Body of pancreas (tissue), 4 donors: ENCODE measurements around the gene PDGFD. TPM values are rescaled to one million over a fixed set of nuclear protein-coding genes. Genes with fewer than 3 reads are reported as not detected.

Experiments used
- ATAC-seq: fragments of 150-250 bp; one replicate; pipeline ENCODE4 v1.9.1; 2016
- DNase-seq, 4 donors: peaks; one replicate each; pipeline ENCODE4 v3.0.0-alpha.2; 2019
- H3K27ac ChIP-seq, 4 donors: fragments of 200-600 bp; sonication (generic); 1 replicate in 3 of 4; 2 replicates in 1 of 4; pipeline versions ENCODE4 v1.5.1 to v1.6.1; 2016 to 2019; ENCODE audit warnings: mild to moderate bottlenecking in 1 of 4, mixed read lengths in 1 of 4, moderate library complexity in 1 of 4
- H3K27me3 ChIP-seq, 2 donors: fragments of 200-600 bp; sonication (generic); one replicate each; pipeline ENCODE4 v1.6.0; 2016; ENCODE audit warnings: mild to moderate bottlenecking in 1 of 2
- H3K36me3 ChIP-seq, 2 donors: fragments of 200-600 bp; sonication (generic); replicated peaks in 1 of 2; 2 replicates each; pipeline ENCODE4 v1.5.1; 2016; ENCODE audit warnings: low read depth in 2 of 2; ENCODE audit not compliant: insufficient read depth in 1 of 2
- H3K4me1 ChIP-seq: fragments of 200-600 bp; sonication (generic); one replicate; pipeline ENCODE4 v1.6.0; 2016
- H3K4me3 ChIP-seq, 2 donors: fragments of 200-600 bp; sonication (generic); 1 replicate in 1 of 2; 2 replicates in 1 of 2; pipeline ENCODE4 v1.5.1; 2016 to 2019
- H3K9me3 ChIP-seq, 3 donors: fragments of 200-600 bp; sonication (generic); 1 replicate in 2 of 3; 2 replicates in 1 of 3; pipeline ENCODE4 v1.5.1; 2016
- CTCF ChIP-seq, 7 experiments: fragments of 450-650 bp in 4 of 7; fragments of 200-600 bp in 3 of 7; sonication (generic) in 3 of 7; IDR thresholded peaks; one replicate each; pipeline ENCODE4 v1.5.1; 2016 to 2019; ENCODE audit warnings: antibody characterized with exemption in 7 of 7
- POLR2A ChIP-seq, 3 donors: fragments of 450-650 bp; IDR thresholded peaks; one replicate each; pipeline ENCODE4 v1.6.1; 2016; ENCODE audit warnings: antibody characterized with exemption in 3 of 3, mild to moderate bottlenecking in 2 of 3
- WGBS, 2 donors: methylation state at CpG; one replicate each; pipeline ENCODE4 v1.1.5; 2017; 5-methylcytosine and 5-hydroxymethylcytosine counted together
- intact Hi-C: fragments of 100-400 bp; cut with DNase I; formaldehyde crosslinking; loops from one replicate; pipeline ENCODE4 v1.15.1; 2023
- total RNA-seq, 2 donors: library from RNA; depleted of rRNA; stranded (reverse); fragments of >200 nt; gene quantifications; one replicate each; pipeline ENCODE4 v1.1.0, GENCODE V29; 2016

PDGFD gene
- total RNA-seq, 2 donors from 2014 or later, result 26.7 to 43.1 TPM

DNA sequence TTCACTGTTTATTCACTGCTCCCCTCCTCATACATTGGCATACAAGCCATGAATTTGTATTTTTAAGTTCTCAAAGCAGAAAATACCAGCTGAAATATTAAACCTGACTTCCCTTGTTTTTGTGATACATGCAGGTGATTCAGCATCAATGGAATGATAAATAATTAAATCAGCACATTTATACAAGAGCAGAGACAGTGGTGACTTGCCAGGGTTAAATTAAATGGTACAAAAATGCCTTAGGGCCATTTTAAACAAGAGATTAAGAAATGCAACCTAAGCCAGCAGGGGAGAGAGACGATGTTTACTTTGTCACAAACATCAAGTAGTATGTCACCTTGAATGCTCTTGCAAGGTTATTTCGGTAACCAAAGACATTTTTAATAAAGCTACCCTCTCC lies 223.4 kb downstream of the PDGFD start:
- ATAC-seq (no peak), DNase-seq (no peak)
- 24 to 26% methylated on average over 2 of the region's 2 CpGs for WGBS, 2 donors
- no peak overlapping the region for H3K4me3 ChIP-seq
- H3K27me3 ChIP-seq, result no peaks in the 10 kb centered on the region
- TF ChIP-seq CTCF (IDR thresholded peaks at IDR 0.05) (no peak), POLR2A (IDR thresholded peaks at IDR 0.05) (no peak)
- intact Hi-C loops, result no loop called here
- no peaks in the 10 kb centered on the region for H3K4me1 ChIP-seq
- H3K36me3 ChIP-seq, result no peaks in the 10 kb centered on the region
- no peaks in the 10 kb centered on the region for H3K9me3 ChIP-seq
- H3K27ac ChIP-seq, result no peak overlapping the region

GRCh38 chr11:103939694-103940093 lies 224.3 kb downstream of the PDGFD start:
- H3K27me3 ChIP-seq, result no peaks in the 10 kb centered on the region
- 90 to 91% methylated on average over 3 of the region's 3 CpGs for WGBS, 2 donors

GRCh38 chr11:103936059-103936458 lies 227.9 kb downstream of the PDGFD start:
- no peaks in the 10 kb centered on the region for H3K36me3 ChIP-seq
- H3K4me3 ChIP-seq, result no peak overlapping the region
- H3K4me1 ChIP-seq, result no peaks in the 10 kb centered on the region
- ATAC-seq (no peak), DNase-seq (no peak)
- H3K27me3 ChIP-seq, result no peaks in the 10 kb centered on the region
- 88 to 95% methylated on average over 1 of the region's 1 CpG for WGBS, 2 donors
- no peak overlapping the region for H3K27ac ChIP-seq
- TF ChIP-seq CTCF (IDR thresholded peaks at IDR 0.05) (no peak), POLR2A (IDR thresholded peaks at IDR 0.05) (no peak)
- intact Hi-C loops, result no loop called here
- no peaks in the 10 kb centered on the region for H3K9me3 ChIP-seq

More at GRCh38 chr11:103939694-103940093, 224.3 kb downstream of the PDGFD start:
- no peaks in the 10 kb centered on the region for H3K36me3 ChIP-seq
- TF ChIP-seq POLR2A (IDR thresholded peaks at IDR 0.05) (no peak), CTCF (IDR thresholded peaks at IDR 0.05) (no peak)
- DNase-seq (no peak), ATAC-seq (no peak)
- H3K9me3 ChIP-seq, result no peaks in the 10 kb centered on the region
- no peak overlapping the region for H3K4me3 ChIP-seq
- intact Hi-C loops, result no loop called here
- H3K27ac ChIP-seq, result no peak overlapping the region
- H3K4me1 ChIP-seq, result no peaks in the 10 kb centered on the region

GRCh38 chr11:103935219-103935618 lies 228.7 kb downstream of the PDGFD start:
- ATAC-seq, result no peak
- WGBS, 2 donors, result 88 to 98% methylated on average over 2 of the region's 2 CpGs
- no peaks in the 10 kb centered on the region for H3K36me3 ChIP-seq

More at GRCh38 chr11:103935219-103935618, 228.7 kb downstream of the PDGFD start:
- Histone ChIP-seq H3K4me1 (no peaks in the 10 kb centered on the region), H3K27me3 (no peaks in the 10 kb centered on the region), H3K4me3 (no peak overlapping the region), H3K9me3 (no peaks in the 10 kb centered on the region), H3K27ac (no peak overlapping the region)
- TF ChIP-seq CTCF (IDR thresholded peaks at IDR 0.05), result no peak
- no peak for TF ChIP-seq POLR2A (IDR thresholded peaks at IDR 0.05)
- no peak for DNase-seq
- intact Hi-C loops, result no loop called here
